CD8-positive, alpha-beta memory T cell (primary cell): ENCODE data around the gene MIA3. TPM values are rescaled to one million over a fixed set of nuclear protein-coding genes. Genes with fewer than 3 reads are reported as not detected.

Experiments used
- CTCF ChIA-PET: fragments of 350-600 bp; sonication (Branson Sonifier 250); formaldehyde crosslinking; loops from one replicate; lab custom pipeline; 2021; ENCODE audit warnings: antibody characterized with exemption; lab: Charles Lee
- POLR2A ChIA-PET: fragments of 350-600 bp; sonication (Branson Sonifier 250); formaldehyde crosslinking; loops from one replicate; lab custom pipeline; 2021; ENCODE audit warnings: antibody characterized with exemption; lab: Charles Lee
- DNase-seq, 5 donors: peaks; one replicate each; pipeline versions ENCODE4 v3.0.0 to v3.0.0-alpha.2; 2020 to 2022; ENCODE audit warnings: mixed read lengths in 1 of 5
- H3K27ac ChIP-seq: one replicate; pipeline ENCODE4 v1.7.0; 2013; ENCODE audit warnings: low read depth, mild to moderate bottlenecking, low read length, moderate library complexity
- H3K27me3 ChIP-seq: 2 replicates; pipeline ENCODE4 v1.7.0; 2013; ENCODE audit warnings: low read length, mild to moderate bottlenecking; ENCODE audit not compliant: insufficient read depth, poor library complexity, severe bottlenecking
- H3K36me3 ChIP-seq: 2 replicates; pipeline ENCODE4 v1.7.0; 2013; ENCODE audit warnings: mild to moderate bottlenecking, low read length, moderate library complexity; ENCODE audit not compliant: insufficient read depth
- H3K4me1 ChIP-seq: 2 replicates; pipeline ENCODE4 v1.7.0; 2013; ENCODE audit warnings: mild to moderate bottlenecking, low read length, moderate library complexity; ENCODE audit not compliant: insufficient read depth
- H3K4me3 ChIP-seq: 2 replicates; pipeline ENCODE4 v1.7.0; 2013; ENCODE audit warnings: mild to moderate bottlenecking, low read length
- H3K9me3 ChIP-seq: 2 replicates; pipeline ENCODE4 v1.7.0; 2013; ENCODE audit warnings: mild to moderate bottlenecking, low read length
- H3K27ac Mint-ChIP-seq, 8 donors: one replicate each; pipeline ENCODE4 v1.8.0; 2020 to 2021; ENCODE audit warnings: mixed read lengths in 8 of 8, mild to moderate bottlenecking in 6 of 8, inconsistent platforms in 3 of 8, moderate library complexity in 3 of 8
- H3K27me3 Mint-ChIP-seq, 2 donors: one replicate each; pipeline ENCODE4 v1.8.0; 2020 to 2021; ENCODE audit warnings: mixed read lengths in 2 of 2, mild to moderate bottlenecking in 1 of 2, moderate library complexity in 1 of 2
- H3K36me3 Mint-ChIP-seq, 3 donors: one replicate each; pipeline ENCODE4 v1.8.0; 2020 to 2021; ENCODE audit warnings: mixed read lengths in 3 of 3, inconsistent platforms in 1 of 3, mild to moderate bottlenecking in 1 of 3
- H3K4me1 Mint-ChIP-seq, 3 donors: one replicate each; pipeline ENCODE4 v1.8.0; 2020 to 2021; ENCODE audit warnings: mixed read lengths in 3 of 3, inconsistent platforms in 1 of 3, mild to moderate bottlenecking in 1 of 3
- H3K4me3 Mint-ChIP-seq, 7 donors: one replicate each; pipeline ENCODE4 v1.8.0; 2020 to 2021; ENCODE audit warnings: mixed read lengths in 7 of 7, mild to moderate bottlenecking in 6 of 7, moderate library complexity in 4 of 7, inconsistent platforms in 2 of 7
- H3K9me3 Mint-ChIP-seq, 5 donors: one replicate each; pipeline ENCODE4 v1.8.0; 2020 to 2022; ENCODE audit warnings: mixed read lengths in 5 of 5, mild to moderate bottlenecking in 3 of 5, moderate library complexity in 2 of 5, inconsistent platforms in 1 of 5
- polyA plus RNA-seq: library from polyadenylated mRNA; unstranded; fragments of 300-500 nt; fragmentation: Illumina TruSeq; gene quantifications from one replicate; pipeline ENCODE4 v1.2.3, GENCODE V29; 2021
- total RNA-seq, 2 experiments: library from RNA; stranded (reverse); gene quantifications; one replicate each; pipeline ENCODE4 v1.2.3, GENCODE V29; 2021

The MIA3 gene
- total and polyA plus RNA-seq, 3 experiments from 2014 or later: 35.8 to 69.5 (median 43.2) TPM

GRCh38 chr1:222713091-222713961 is 95.4 kb downstream of the MIA3 start:
- peaks cover 26% of the 10 kb centered on the region for H3K4me1 ChIP-seq
- H3K4me3 ChIP-seq: peak overlapping the region; percentile 96
- H3K27me3 ChIP-seq: no peaks in the 10 kb centered on the region
- Mint-ChIP-seq H3K27ac (peak overlapping the region; percentile 99 to 100 (median 100)), H3K4me1 (peaks cover 54 to 66% (median 64%) of the 10 kb centered on the region in 3 donors), H3K36me3 (peaks cover 0 to 69% (median 11%) of the 10 kb centered on the region in 3 donors), H3K4me3 (peak overlapping the region; percentile 92 to 99 (median 97)), H3K9me3 (no peaks in the 10 kb centered on the region), H3K27me3 (no peaks in the 10 kb centered on the region)
- H3K27ac ChIP-seq: peak overlapping the region; percentile 92
- peak; percentile 89 to 95 (median 93) for DNase-seq
- ChIA-PET CTCF (interaction anchor here (0.9 to 1.8 kb wide), 8 partner anchors 53 to 79 kb away, joined by 3 to 5 read pairs (median 4); no protein-coding TSS in a partner anchor), POLR2A (interaction anchor here (0.6 to 1.8 kb wide), 15 partner anchors 9 to 971 kb away, joined by 3 to 50 read pairs (median 4); partner anchors contain the start of genes DUSP10 and TAF1A)
- no peaks in the 10 kb centered on the region for H3K9me3 ChIP-seq
- peaks cover 12% of the 10 kb centered on the region for H3K36me3 ChIP-seq

DNA sequence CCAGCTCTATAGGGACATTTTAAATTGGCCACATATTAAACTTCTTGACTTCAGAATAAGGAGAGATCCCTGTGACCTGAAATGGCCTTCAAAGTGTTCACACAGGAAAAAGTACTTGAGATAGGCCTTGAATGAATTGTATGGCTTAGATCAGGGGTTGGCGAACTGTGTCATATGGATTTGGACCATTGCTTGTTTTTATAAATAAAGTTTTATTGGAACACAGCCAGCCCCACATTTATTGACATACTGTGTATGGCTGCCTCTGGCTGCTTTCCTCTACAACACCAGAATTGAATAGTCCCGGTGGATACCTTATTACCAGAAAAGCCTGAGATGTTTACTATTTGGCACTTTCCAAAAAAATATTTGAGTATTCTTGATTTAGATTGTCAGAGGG is 98.5 kb downstream of the MIA3 start:
- POLR2A ChIA-PET: no interaction called here
- Histone ChIP-seq H3K27me3 (no peaks in the 10 kb centered on the region), H3K27ac (no peak overlapping the region), H3K4me3 (no peak overlapping the region), H3K36me3 (peaks cover 32% of the 10 kb centered on the region), H3K4me1 (peaks cover 9% of the 10 kb centered on the region), H3K9me3 (no peaks in the 10 kb centered on the region)
- H3K4me1 Mint-ChIP-seq: peaks cover 41 to 65% (median 50%) of the 10 kb centered on the region in 3 donors
- CTCF ChIA-PET: no interaction called here
- no peaks in the 10 kb centered on the region for H3K27me3 Mint-ChIP-seq
- DNase-seq: no peak
- H3K9me3 Mint-ChIP-seq: no peaks in the 10 kb centered on the region
- no peak overlapping the region for H3K4me3 Mint-ChIP-seq
- peaks cover 0 to 77% (median 19%) of the 10 kb centered on the region in 3 donors for H3K36me3 Mint-ChIP-seq
- peak overlapping the region in 7 of 8 donors; percentile 20 to 82 (median 46) for H3K27ac Mint-ChIP-seq

Other genes with a start within 250 kb of the MIA3 start
- under 1 TPM; 0.28 to 0.29 TPM for gene HHIPL2, start 70.0 kb upstream of the MIA3 start, total RNA-seq
- gene HHIPL2, start 70.0 kb upstream of the MIA3 start, polyA plus RNA-seq: not detected
- gene TAF1A, start 28.2 kb upstream of the MIA3 start, total RNA-seq: 10 to 100 TPM; 21.3 to 22.9 TPM
- 5.8 TPM for gene TAF1A, start 28.2 kb upstream of the MIA3 start, polyA plus RNA-seq
- gene AIDA, start 94.4 kb downstream of the MIA3 start, total RNA-seq: 10 to 100 TPM; 57.9 to 59.1 TPM
- gene AIDA, start 94.4 kb downstream of the MIA3 start, polyA plus RNA-seq: 29.2 TPM
- gene BROX, start 94.5 kb downstream of the MIA3 start, total RNA-seq: 10 to 100 TPM; 46.9 to 47.8 TPM
- gene BROX, start 94.5 kb downstream of the MIA3 start, polyA plus RNA-seq: 15.1 TPM
- not detected for gene FAM177B, start 119.1 kb downstream of the MIA3 start, total RNA-seq
- gene FAM177B, start 119.1 kb downstream of the MIA3 start, polyA plus RNA-seq: not detected
- gene DISP1, start 196.9 kb downstream of the MIA3 start, total RNA-seq: 1 to 10 TPM; 2.4 to 2.5 TPM
- 2.6 TPM for gene DISP1, start 196.9 kb downstream of the MIA3 start, polyA plus RNA-seq